ENCODE measurements around the gene USHBP1. TPM values are rescaled to one million over a fixed set of nuclear protein-coding genes. Genes with fewer than 3 reads are reported as not detected.

USHBP1 gene
- polyA plus RNA-seq, 6 donors from 2014 or later = not detected

DNA sequence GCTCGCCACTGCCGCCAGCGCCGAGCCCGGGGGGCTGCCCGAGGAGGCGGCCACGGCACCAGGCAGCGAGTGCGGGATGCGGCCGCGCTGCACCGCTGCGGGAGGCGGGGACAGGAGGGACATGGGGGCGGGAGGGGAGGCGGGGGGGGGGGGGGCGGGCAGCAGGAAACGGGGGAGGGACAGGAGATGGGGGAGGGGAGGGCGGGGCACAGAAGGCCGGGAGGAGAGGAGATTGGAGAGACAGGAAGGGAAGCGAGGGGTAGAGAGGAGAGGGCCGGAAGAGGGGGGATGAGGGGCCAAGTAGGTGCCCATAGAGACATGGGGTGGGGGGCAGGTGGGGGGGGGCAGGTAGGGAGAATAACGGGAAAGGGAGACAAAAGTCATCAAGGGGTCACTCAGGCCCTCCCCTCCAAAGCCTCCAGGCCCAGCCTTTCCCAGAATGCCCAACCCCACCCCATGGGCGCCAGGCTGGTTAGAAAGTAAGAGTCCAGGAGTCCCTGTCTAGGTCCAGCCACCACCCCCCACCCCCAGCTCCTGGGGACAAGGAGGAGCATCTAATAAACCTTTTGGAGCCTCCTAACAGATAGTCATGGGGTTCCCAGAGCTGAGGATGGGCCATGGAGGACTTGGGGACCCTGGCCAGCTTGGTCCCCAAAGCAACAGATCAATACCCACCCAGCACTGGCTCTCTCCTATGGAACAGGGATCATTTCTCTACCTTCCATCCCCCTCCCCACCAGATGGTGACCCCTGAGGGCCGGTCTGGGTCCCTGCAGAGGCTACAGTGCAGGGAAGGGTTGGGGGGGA is 28.4 kb downstream of the USHBP1 start:
- H3K9me3 Mint-ChIP-seq = no peaks in the 10 kb centered on the region
- ATAC-seq (ENCODE audit: low read depth in 2 of 2) = peak; percentile 11 to 14
- no peaks in the 10 kb centered on the region for H3K36me3 Mint-ChIP-seq
- no peak for DNase-seq
- no peak overlapping the region for H3K27ac Mint-ChIP-seq
- peak overlapping the region; percentile 20 to 80 (median 63) for H3K4me3 Mint-ChIP-seq
- peaks cover 3 to 11% (median 6%) of the 10 kb centered on the region in 3 donors for H3K4me1 Mint-ChIP-seq
- no peaks in the 10 kb centered on the region for H3K27me3 Mint-ChIP-seq

DNA sequence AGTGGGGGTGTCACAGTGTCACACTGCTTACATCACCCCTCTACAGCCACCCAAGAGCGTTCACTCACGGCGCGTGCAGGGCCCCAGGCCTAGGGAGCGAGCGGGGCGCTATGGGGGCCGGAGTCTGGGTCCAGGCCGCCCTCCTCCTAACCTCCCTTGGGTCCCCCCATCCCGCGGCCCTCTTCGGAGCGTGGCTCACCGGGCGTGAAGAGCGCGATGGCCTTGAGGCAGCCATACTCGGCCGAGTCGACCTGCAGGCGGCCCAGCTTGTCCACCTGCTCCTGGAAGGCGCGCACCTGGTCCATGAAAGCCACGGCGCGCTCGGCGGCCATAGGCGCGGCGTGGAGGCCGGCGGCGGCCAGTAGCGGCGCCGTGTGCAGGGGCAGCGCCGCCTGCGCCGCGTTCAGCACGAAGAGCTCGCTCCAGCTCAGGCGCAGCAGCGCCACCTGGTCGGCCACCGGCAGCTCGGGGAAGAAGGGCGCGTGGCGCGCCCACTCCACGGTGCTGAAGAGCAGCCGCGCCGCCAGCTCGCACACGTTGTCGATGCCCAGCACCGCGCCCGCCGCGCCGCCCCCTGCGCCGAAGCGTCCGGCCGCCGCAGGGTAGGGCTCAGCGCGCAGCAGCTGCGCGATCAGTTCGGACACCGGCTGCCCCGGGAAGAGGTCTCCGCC is 29.1 kb downstream of the USHBP1 start:
- peak; percentile 89 to 93 for ATAC-seq (ENCODE audit: low read depth in 2 of 2)
- Mint-ChIP-seq H3K9me3 (no peaks in the 10 kb centered on the region), H3K27ac (no peak overlapping the region), H3K4me1 (peaks cover 3 to 11% (median 6%) of the 10 kb centered on the region in 3 donors), H3K27me3 (no peaks in the 10 kb centered on the region), H3K36me3 (no peaks in the 10 kb centered on the region), H3K4me3 (peak overlapping the region; percentile 71 to 88 (median 79))
- DNase-seq = peak; percentile 62

- Mint-ChIP-seq H3K36me3 (no peaks in the 10 kb centered on the region), H3K27me3 (no peaks in the 10 kb centered on the region), H3K4me1 (peaks cover 3 to 11% (median 6%) of the 10 kb centered on the region in 3 donors), H3K27ac (no peak overlapping the region), H3K9me3 (no peaks in the 10 kb centered on the region), H3K4me3 (peak overlapping the region; percentile 71 to 88 (median 79))
- ATAC-seq (ENCODE audit: low read depth in 2 of 2) (peak; percentile 57 to 65), DNase-seq (peak; percentile 45)
These were observed 29.6 kb downstream of the USHBP1 start for GRCh38 chr19:17234911-17235299.

- Mint-ChIP-seq H3K36me3 (no peaks in the 10 kb centered on the region), H3K4me1 (peaks cover 3 to 24% (median 8%) of the 10 kb centered on the region in 3 donors), H3K9me3 (no peaks in the 10 kb centered on the region), H3K27ac (no peak overlapping the region), H3K4me3 (peak overlapping the region in 1 of 8 donors; percentile 58), H3K27me3 (no peaks in the 10 kb centered on the region)
- ATAC-seq (ENCODE audit: low read depth in 2 of 2) (no peak), DNase-seq (no peak)
These were observed 32.3 kb downstream of the USHBP1 start for GRCh38 chr19:17232258-17232657.

- no peak for ATAC-seq (ENCODE audit: low read depth in 2 of 2)
- Mint-ChIP-seq H3K4me1 (peaks cover 7 to 32% (median 19%) of the 10 kb centered on the region in 3 donors), H3K4me3 (peak overlapping the region in 2 of 8 donors; percentile 22 to 38), H3K27ac (no peak overlapping the region), H3K27me3 (no peaks in the 10 kb centered on the region), H3K9me3 (no peaks in the 10 kb centered on the region), H3K36me3 (no peaks in the 10 kb centered on the region)
- DNase-seq = no peak
These were observed 34.7 kb downstream of the USHBP1 start for GRCh38 chr19:17229890-17230289.

GRCh38 chr19:17227798-17228367 is 36.7 kb downstream of the USHBP1 start:
- Mint-ChIP-seq H3K4me3 (peak overlapping the region in 6 of 8 donors; percentile 5 to 96 (median 68)), H3K4me1 (peaks cover 5 to 25% (median 15%) of the 10 kb centered on the region in 3 donors), H3K36me3 (no peaks in the 10 kb centered on the region), H3K9me3 (no peaks in the 10 kb centered on the region), H3K27ac (no peak overlapping the region), H3K27me3 (no peaks in the 10 kb centered on the region)
- ATAC-seq (ENCODE audit: low read depth in 2 of 2) (no peak), DNase-seq (no peak)

GRCh38 chr19:17226002-17226933 is 38.3 kb downstream of the USHBP1 start, which contains the start of gene OCEL1:
Gene OCEL1 (plus strand): TSS chr19:17226226. CDS start chr19:17226248, 22 bp downstream.
- Mint-ChIP-seq H3K4me1 (peaks cover 5 to 25% (median 15%) of the 10 kb centered on the region in 3 donors), H3K36me3 (no peaks in the 10 kb centered on the region), H3K4me3 (peak within 1 kb of the TSS; percentile 85 to 99 (median 95)), H3K27ac (peak within 1 kb of the TSS; percentile 88 to 99 (median 97)), H3K27me3 (no peaks in the 10 kb centered on the region), H3K9me3 (no peaks in the 10 kb centered on the region)
- ATAC-seq (ENCODE audit: low read depth in 2 of 2) (peak; percentile 87 to 89), DNase-seq (peak; percentile 97)

DNA sequence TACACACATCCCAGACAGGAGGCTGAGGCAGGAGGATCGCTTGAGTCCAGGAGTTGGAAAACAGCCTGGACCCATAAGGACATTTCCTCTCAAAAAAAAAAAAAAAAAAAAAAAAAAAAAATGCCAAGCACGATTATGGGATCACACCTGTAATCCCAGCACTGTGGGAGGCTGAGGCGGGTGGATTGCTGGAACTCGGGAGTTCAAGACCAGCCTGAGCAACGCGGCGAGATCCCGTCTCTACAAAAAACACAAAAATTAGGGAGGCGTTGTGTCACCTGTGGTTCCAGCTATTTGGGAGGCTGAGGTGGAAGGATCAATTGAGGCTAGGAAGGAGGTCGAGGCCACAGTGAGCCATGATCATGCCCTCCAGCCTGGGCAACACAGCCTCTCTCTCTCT is 39.5 kb downstream of the USHBP1 start:
- no peaks in the 10 kb centered on the region for H3K9me3 Mint-ChIP-seq
- no peak overlapping the region for H3K27ac Mint-ChIP-seq
- H3K27me3 Mint-ChIP-seq = no peaks in the 10 kb centered on the region
- peaks cover 5 to 25% (median 15%) of the 10 kb centered on the region in 3 donors for H3K4me1 Mint-ChIP-seq
- DNase-seq (no peak), ATAC-seq (ENCODE audit: low read depth in 2 of 2) (no peak)
- H3K4me3 Mint-ChIP-seq = peak overlapping the region in 6 of 8 donors; percentile 43 to 96 (median 82)
- no peaks in the 10 kb centered on the region for H3K36me3 Mint-ChIP-seq

DNA sequence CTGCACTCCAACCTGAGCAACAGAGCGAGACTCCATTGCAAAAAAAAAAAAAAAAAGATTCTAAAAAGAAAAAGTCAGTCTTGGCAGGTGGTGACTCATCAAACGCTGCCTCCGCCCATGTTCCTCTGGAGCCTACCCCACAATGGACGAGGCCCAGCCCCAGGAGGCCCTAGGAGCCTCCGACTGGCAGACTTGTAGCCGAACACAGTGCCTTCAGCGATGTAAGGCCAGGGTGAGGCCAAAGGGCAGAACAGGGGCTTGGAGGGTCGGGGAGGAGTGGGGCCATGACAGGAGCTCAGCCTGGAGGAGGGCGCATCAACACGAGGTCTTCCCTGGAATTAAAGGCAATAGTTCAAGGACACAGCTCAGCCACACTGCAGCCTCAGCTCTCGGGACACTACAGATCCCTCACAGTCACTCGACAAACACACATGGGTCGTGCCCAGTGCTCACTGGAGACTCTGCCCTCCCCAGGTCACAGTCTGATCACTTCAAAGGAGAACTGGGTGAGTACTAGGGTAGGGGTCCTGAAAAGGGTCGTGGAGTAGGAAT is 44.3 kb downstream of the USHBP1 start:
- DNase-seq (no peak), ATAC-seq (ENCODE audit: low read depth in 2 of 2) (no peak)
- Mint-ChIP-seq H3K4me1 (peaks cover under 1 to 11% (median 5%) of the 10 kb centered on the region in 3 donors), H3K36me3 (peaks cover 8 to 18% of the 10 kb centered on the region in 2 donors), H3K9me3 (peaks cover 0 to 2% (median 0%) of the 10 kb centered on the region in 7 donors), H3K27me3 (no peaks in the 10 kb centered on the region), H3K4me3 (peak overlapping the region in 1 of 8 donors; percentile 29), H3K27ac (peak overlapping the region in 1 of 6 donors; percentile 57)

DNA sequence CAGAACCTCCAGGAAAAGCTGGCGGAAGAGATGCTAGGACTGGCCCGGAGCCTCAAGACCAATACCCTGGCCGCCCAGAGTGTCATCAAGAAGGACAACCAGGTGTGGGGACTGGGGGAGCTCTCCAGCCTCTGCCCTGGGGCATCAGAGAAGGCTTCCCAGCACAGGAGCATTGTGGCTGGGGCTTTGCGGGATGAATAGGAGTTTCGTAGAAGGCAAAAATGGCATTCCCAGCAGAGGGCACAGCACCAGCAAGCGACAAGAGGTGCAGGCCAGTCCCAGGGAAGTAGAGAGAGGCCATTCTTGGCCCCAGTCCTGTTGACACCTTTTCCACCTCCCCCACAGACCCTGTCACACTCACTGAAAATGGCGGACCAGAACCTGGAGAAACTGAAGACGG is 45.3 kb downstream of the USHBP1 start:
- H3K4me1 Mint-ChIP-seq = peaks cover 6 to 20% (median 8%) of the 10 kb centered on the region in 3 donors
- peaks cover 8 to 18% of the 10 kb centered on the region in 2 donors for H3K36me3 Mint-ChIP-seq
- peaks cover 0 to 2% (median 0%) of the 10 kb centered on the region in 7 donors for H3K9me3 Mint-ChIP-seq
- H3K27me3 Mint-ChIP-seq = no peaks in the 10 kb centered on the region
- DNase-seq = no peak
- no peak for ATAC-seq (ENCODE audit: low read depth in 2 of 2)
- peak overlapping the region in 1 of 8 donors; percentile 30 for H3K4me3 Mint-ChIP-seq
- no peak overlapping the region for H3K27ac Mint-ChIP-seq

- Mint-ChIP-seq H3K9me3 (peaks cover 0 to 2% (median 0%) of the 10 kb centered on the region in 7 donors), H3K27me3 (no peaks in the 10 kb centered on the region), H3K27ac (peak overlapping the region in 5 of 6 donors; percentile 38 to 99 (median 83)), H3K36me3 (peaks cover 8 to 18% of the 10 kb centered on the region in 2 donors), H3K4me1 (peaks cover 6 to 25% (median 8%) of the 10 kb centered on the region in 3 donors), H3K4me3 (peak overlapping the region; percentile 82 to 98 (median 92))
- DNase-seq = no peak
- ATAC-seq (ENCODE audit: low read depth in 2 of 2) = no peak
These were observed 48.4 kb downstream of the USHBP1 start for GRCh38 chr19:17216058-17216670.
